HEK293 (cell line): ENCODE data around the gene PHRF1.

Source experiments
- CTCF ChIA-PET: fragments of 350-600 bp; formaldehyde crosslinking; extraction: SDS; loops from one replicate; lab custom pipeline; 2021; ENCODE audit warnings: antibody characterized with exemption; lab: Yijun Ruan, JAX
- POLR2A ChIA-PET: fragments of 300-600 bp; formaldehyde crosslinking; extraction: SDS; loops from one replicate; lab custom pipeline; 2020; ENCODE audit warnings: antibody characterized with exemption, inconsistent platforms; lab: Yijun Ruan, JAX
- H3K27ac ChIP-seq: fragments of 200-500 bp; sonication (Bioruptor generic); 2 replicates; pipeline ENCODE4 v1.5.1; 2014; ENCODE audit warnings: low read depth, low read length, control low read depth, inconsistent platforms; ENCODE audit errors: extremely low read depth
- H3K36me3 ChIP-seq, 2 experiments: fragments of 200-500 bp in 1 of 2; sonication (Bioruptor generic) in 1 of 2; 1 replicate in 1 of 2; 2 replicates in 1 of 2; pipeline ENCODE4 v1.5.1; 2014 to 2017; ENCODE audit warnings: inconsistent platforms in 2 of 2, low read length in 2 of 2; ENCODE audit not compliant: control insufficient read depth in 2 of 2, insufficient read depth in 1 of 2
- H3K4me1 ChIP-seq: fragments of 200-500 bp; sonication (Bioruptor generic); 2 replicates; pipeline ENCODE4 v1.5.1; 2014; ENCODE audit warnings: mild to moderate bottlenecking, low read length, inconsistent platforms; ENCODE audit not compliant: control insufficient read depth, insufficient read depth
- H3K4me3 ChIP-seq: 2 replicates; pipeline ENCODE4 v1.5.1; 2011; ENCODE audit warnings: low read depth, mild to moderate bottlenecking, control low read depth, low read length, moderate library complexity
- H3K9me3 ChIP-seq: fragments of 200-500 bp; sonication (Bioruptor generic); 2 replicates; pipeline ENCODE4 v1.5.1; 2014; ENCODE audit warnings: low read depth, low read length, inconsistent platforms; ENCODE audit not compliant: control insufficient read depth, insufficient read depth
- ELK4 ChIP-seq: IDR thresholded peaks from 2 replicates; pipeline ENCODE4 v1.6.1; 2011; ENCODE audit warnings: mild to moderate bottlenecking, low read depth, low read length, borderline replicate concordance
- GLIS2 ChIP-seq: fragments of 450-650 bp; formaldehyde crosslinking; IDR thresholded peaks from 2 replicates; pipeline ENCODE4 v1.5.1; 2016; ENCODE audit warnings: missing biosample characterization, missing genetic modification characterization
- HOXA7 ChIP-seq: sonication (generic); formaldehyde crosslinking; IDR thresholded peaks from 2 replicates; pipeline ENCODE4 v1.8.1; 2022; ENCODE audit warnings: missing genetic modification reagents, borderline replicate concordance
- KLF8 ChIP-seq: fragments of 450-650 bp; formaldehyde crosslinking; IDR thresholded peaks from 2 replicates; pipeline ENCODE4 v1.5.1; 2016; ENCODE audit warnings: missing biosample characterization, missing genetic modification characterization
- SCRT1 ChIP-seq: fragments of 450-650 bp; formaldehyde crosslinking; IDR thresholded peaks from 2 replicates; pipeline ENCODE4 v1.5.1; 2016; ENCODE audit warnings: missing biosample characterization, missing genetic modification characterization, borderline replicate concordance
- YY1 ChIP-seq: fragments of 450-650 bp; formaldehyde crosslinking; IDR thresholded peaks from 2 replicates; pipeline ENCODE4 v1.5.1; 2018; ENCODE audit warnings: missing biosample characterization, missing genetic modification characterization
- ZBTB8A ChIP-seq: fragments of 450-650 bp; formaldehyde crosslinking; IDR thresholded peaks from 2 replicates; pipeline ENCODE4 v1.5.1; 2016; ENCODE audit warnings: missing biosample characterization, missing genetic modification characterization
- ZEB2 ChIP-seq: fragments of 450-650 bp; formaldehyde crosslinking; IDR thresholded peaks from 2 replicates; pipeline ENCODE4 v1.5.1; 2016; ENCODE audit warnings: missing biosample characterization, missing genetic modification characterization
- ZNF121 ChIP-seq: fragments of 450-650 bp; formaldehyde crosslinking; IDR thresholded peaks from 2 replicates; pipeline ENCODE4 v1.5.1; 2016; ENCODE audit warnings: missing biosample characterization, missing genetic modification characterization
- ZNF221 ChIP-seq: fragments of 450-650 bp; formaldehyde crosslinking; IDR thresholded peaks from 2 replicates; pipeline ENCODE4 v1.5.1; 2017; ENCODE audit warnings: missing biosample characterization, missing genetic modification characterization, borderline replicate concordance
- ZNF23 ChIP-seq: fragments of 450-650 bp; formaldehyde crosslinking; IDR thresholded peaks from 2 replicates; pipeline ENCODE4 v1.5.1; 2016; ENCODE audit warnings: missing biosample characterization, missing genetic modification characterization, borderline replicate concordance
- ZNF513 ChIP-seq: fragments of 450-650 bp; IDR thresholded peaks from 2 replicates; pipeline ENCODE4 v1.5.1; 2018; ENCODE audit warnings: missing biosample characterization, missing genetic modification characterization
- ZNF529 ChIP-seq: fragments of 450-650 bp; formaldehyde crosslinking; IDR thresholded peaks from 2 replicates; pipeline ENCODE4 v1.5.1; 2017; ENCODE audit warnings: missing genetic modification characterization, missing biosample characterization; ENCODE audit not compliant: insufficient replicate concordance
- ZNF571 ChIP-seq: fragments of 450-650 bp; formaldehyde crosslinking; IDR thresholded peaks from 2 replicates; pipeline ENCODE4 v1.5.0; 2017; ENCODE audit warnings: missing biosample characterization, missing genetic modification characterization
- ZNF658 ChIP-seq: fragments of 450-650 bp; formaldehyde crosslinking; IDR thresholded peaks from 2 replicates; pipeline ENCODE4; 2016; ENCODE audit warnings: missing biosample characterization, missing genetic modification characterization
- ZNF785 ChIP-seq: fragments of 450-650 bp; formaldehyde crosslinking; IDR thresholded peaks from 2 replicates; pipeline ENCODE4 v1.5.1; 2016; ENCODE audit warnings: missing biosample characterization, missing genetic modification characterization

PHRF1 gene

DNA sequence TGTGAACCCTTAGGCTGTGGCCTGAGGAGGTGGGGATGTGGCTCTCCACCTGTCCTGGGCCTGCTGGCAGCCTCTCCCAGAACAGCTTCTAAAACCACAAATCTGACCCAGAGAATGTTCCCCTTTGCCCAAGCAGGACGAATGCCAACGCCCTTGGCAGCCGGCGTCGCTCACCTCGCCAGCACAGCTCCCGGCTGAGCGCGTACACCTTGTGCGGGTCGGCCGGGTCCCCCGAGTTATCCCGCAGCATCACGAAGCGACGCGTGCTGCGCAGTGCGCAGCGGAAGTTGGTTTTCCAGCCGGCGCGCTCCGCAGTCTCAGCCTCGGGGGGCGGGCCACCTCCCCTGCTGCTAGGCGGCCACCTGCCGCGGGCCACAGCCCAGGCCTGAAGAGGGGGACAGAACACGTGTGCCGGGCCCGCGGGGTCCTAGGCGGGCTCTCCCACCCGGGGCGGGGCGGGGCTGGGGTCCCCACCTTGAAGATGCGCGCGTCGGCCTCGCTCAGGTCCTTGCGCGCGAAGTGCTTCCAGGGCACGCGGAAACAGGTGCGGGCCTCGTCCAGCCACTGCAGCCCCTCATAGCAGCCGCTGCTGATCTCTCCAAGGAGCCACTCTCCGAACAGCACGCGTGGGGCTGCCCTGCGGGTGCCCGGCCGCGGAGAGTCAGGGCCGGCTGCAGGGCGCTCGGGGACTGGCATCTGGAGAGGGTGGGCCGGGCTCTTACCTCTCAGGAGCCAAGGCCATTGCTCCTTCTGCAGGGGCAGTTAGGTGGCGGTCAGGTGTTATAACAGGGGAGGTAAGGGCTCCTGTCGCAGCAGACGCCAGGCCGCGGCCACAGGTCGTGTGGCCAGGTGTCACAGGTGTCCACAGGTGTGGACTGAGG is 38.6 kb downstream of the PHRF1 start:
- Histone ChIP-seq H3K4me3 (peak overlapping the region; percentile 80), H3K27ac (peak overlapping the region; percentile 38), H3K9me3 (no peaks in the 10 kb centered on the region), H3K4me1 (no peaks in the 10 kb centered on the region), H3K36me3 (peaks cover 0 to 57% of the 10 kb centered on the region in 2 experiments; a peak in 1 of 3 replicates)
- TF ChIP-seq ZNF221 (tag by site-specific recombination) (no peak), ZBTB8A (no peak), SCRT1 (tag by site-specific recombination) (0 out of 2 replicates have a peak, but pooled peaks have one; percentile 33), ZNF513 (no peak), HOXA7 (CRISPR knock-in tag) (no peak), ZEB2 (tag by site-specific recombination) (0 out of 2 replicates have a peak, but pooled peaks have one; percentile 68)
- ChIA-PET CTCF (no interaction called here), POLR2A (interaction anchor here (0.6 to 2.2 kb wide), 7 partner anchors 39 to 133 kb away, joined by 3 to 10 read pairs (median 4); partner anchors contain the start of genes HRAS, PHRF1 and TMEM80)

GRCh38 chr11:615504-616319 is 39.4 kb downstream of the PHRF1 start, which contains the start of gene IRF7:
TSS of gene IRF7 (minus strand) at chr11:615950. CDS start at chr11:615364, 586 bp downstream.
- ChIA-PET CTCF (no interaction called here), POLR2A (interaction anchor here (0.6 to 1.5 kb wide), 6 partner anchors 40 to 132 kb away, joined by 3 to 7 read pairs (median 4); partner anchors contain the start of genes HRAS, PHRF1 and TMEM80)
- Histone ChIP-seq H3K36me3 (peaks cover 0 to 48% of the 10 kb centered on the region in 2 experiments; a peak in 1 of 3 replicates), H3K27ac (peak within 1 kb of the TSS; percentile 38), H3K9me3 (no peaks in the 10 kb centered on the region), H3K4me3 (peak within 1 kb of the TSS; percentile 80), H3K4me1 (no peaks in the 10 kb centered on the region)
- peak; percentile 63; the same call in 1 of the 2 replicates for TF ChIP-seq ELK4
- TF ChIP-seq ZEB2 (tag by site-specific recombination), result peak; percentile 2; the same call in 1 of the 2 replicates
- TF ChIP-seq ZNF658, result no peak

- POLR2A ChIA-PET, result interaction anchor here (1.0 to 1.5 kb wide), 3 partner anchors 41 to 79 kb away, joined by 3 to 7 read pairs (median 3); partner anchors contain the start of genes PHRF1 and TMEM80
- Histone ChIP-seq H3K9me3 (no peaks in the 10 kb centered on the region), H3K36me3 (peaks cover 0 to 40% of the 10 kb centered on the region in 2 experiments; a peak in 1 of 3 replicates), H3K4me3 (no peak overlapping the region), H3K27ac (no peak overlapping the region), H3K4me1 (no peaks in the 10 kb centered on the region)
- CTCF ChIA-PET, result no interaction called here
- TF ChIP-seq YY1 (tag by site-specific recombination) (no peak), ZNF571 (tag by site-specific recombination) (no peak), GLIS2 (tag by site-specific recombination) (peak; percentile 23; the same call in 1 of the 2 replicates), ZNF23 (tag by site-specific recombination) (no peak), ZNF121 (tag by site-specific recombination) (no peak), ZNF785 (tag by site-specific recombination) (no peak), KLF8 (no peak), ZNF529 (tag by site-specific recombination) (no peak)
Observed at GRCh38 chr11:616320-617198, 40.3 kb downstream of the PHRF1 start.
